Naive B cell (primary cell): ENCODE results near the gene GNA15. TPM values are rescaled to one million over a fixed set of nuclear protein-coding genes. Genes with fewer than 3 reads are reported as not detected.
"Not testable (repeated sequence)": the region's sequence is repeated elsewhere in the genome, so short reads cannot be mapped to it uniquely, and the experiment has no call there.

ENCODE experiments used
- ATAC-seq, 2 donors: fragments of 150-1000 bp; cut with Tn5 transposase; 2 replicates each; pipeline ENCODE4 v1.10.0; 2021; ENCODE audit warnings: low read depth in 2 of 2, mild to moderate bottlenecking in 2 of 2, moderate library complexity in 2 of 2
- DNase-seq: peaks from one replicate; pipeline ENCODE4 v3.0.0; 2022
- H3K27ac Mint-ChIP-seq, 6 donors: one replicate each; pipeline ENCODE4 v1.8.0; 2020 to 2022; ENCODE audit warnings: mild to moderate bottlenecking in 6 of 6, mixed read lengths in 6 of 6, moderate library complexity in 5 of 6, inconsistent platforms in 2 of 6
- H3K27me3 Mint-ChIP-seq, 3 donors: one replicate each; pipeline ENCODE4 v1.8.0; 2021 to 2022; ENCODE audit warnings: mixed read lengths in 3 of 3, mild to moderate bottlenecking in 1 of 3
- H3K36me3 Mint-ChIP-seq, 2 donors: one replicate each; pipeline ENCODE4 v1.8.0; 2020 to 2022; ENCODE audit warnings: mixed read lengths in 2 of 2, inconsistent platforms in 1 of 2, mild to moderate bottlenecking in 1 of 2
- H3K4me1 Mint-ChIP-seq, 3 donors: one replicate each; pipeline ENCODE4 v1.8.0; 2020 to 2022; ENCODE audit warnings: mixed read lengths in 3 of 3, inconsistent platforms in 1 of 3, mild to moderate bottlenecking in 1 of 3, moderate library complexity in 1 of 3
- H3K4me3 Mint-ChIP-seq, 8 donors: one replicate each; pipeline ENCODE4 v1.8.0; 2020 to 2022; ENCODE audit warnings: mild to moderate bottlenecking in 8 of 8, mixed read lengths in 8 of 8, moderate library complexity in 8 of 8, inconsistent platforms in 2 of 8
- H3K9me3 Mint-ChIP-seq, 7 donors: one replicate each; pipeline ENCODE4 v1.8.0; 2020 to 2022; ENCODE audit warnings: mixed read lengths in 7 of 7, mild to moderate bottlenecking in 5 of 7, inconsistent platforms in 2 of 7, moderate library complexity in 1 of 7
- polyA plus RNA-seq, 6 donors: library from polyadenylated mRNA; unstranded; fragments of 300-500 nt; fragmentation: Illumina TruSeq; gene quantifications; one replicate each; pipeline ENCODE4 v1.2.3, GENCODE V29; 2021; ENCODE audit warnings: low read depth in 6 of 6

Gene GNA15
- polyA plus RNA-seq, 6 donors from 2014 or later = 0.21 to 0.59 (median 0.53) TPM; not detected in 3

GRCh38 chr19:3202346-3202745 lies 66.5 kb downstream of the GNA15 start:
- H3K27ac Mint-ChIP-seq = peak overlapping the region in 1 of 6 donors; percentile 49
- DNase-seq = no peak
- H3K9me3 Mint-ChIP-seq = no peaks in the 10 kb centered on the region
- H3K4me3 Mint-ChIP-seq = no peak overlapping the region
- no peaks in the 10 kb centered on the region for H3K36me3 Mint-ChIP-seq
- no peaks in the 10 kb centered on the region for H3K27me3 Mint-ChIP-seq
- no peaks in the 10 kb centered on the region for H3K4me1 Mint-ChIP-seq
- ATAC-seq = no peak

- not testable (repeated sequence) for H3K4me3 Mint-ChIP-seq, H3K27me3 Mint-ChIP-seq, H3K27ac Mint-ChIP-seq, H3K4me1 Mint-ChIP-seq, H3K9me3 Mint-ChIP-seq, ATAC-seq, DNase-seq, H3K36me3 Mint-ChIP-seq
Observed at GRCh38 chr19:3202895-3203294, 67.1 kb downstream of the GNA15 start.

GRCh38 chr19:3203805-3204645 lies 68.2 kb downstream of the GNA15 start:
- Mint-ChIP-seq H3K27ac (no peak overlapping the region), H3K27me3 (no peaks in the 10 kb centered on the region), H3K9me3 (no peaks in the 10 kb centered on the region), H3K36me3 (no peaks in the 10 kb centered on the region), H3K4me3 (no peak overlapping the region), H3K4me1 (no peaks in the 10 kb centered on the region)
- DNase-seq (no peak), ATAC-seq (no peak)

GRCh38 chr19:3204646-3205275 lies 68.9 kb downstream of the GNA15 start:
- H3K27me3 Mint-ChIP-seq = no peaks in the 10 kb centered on the region
- H3K4me1 Mint-ChIP-seq = peaks cover 0 to 6% (median 0%) of the 10 kb centered on the region in 3 donors
- H3K9me3 Mint-ChIP-seq = no peaks in the 10 kb centered on the region
- ATAC-seq = no peak
- H3K27ac Mint-ChIP-seq = peak overlapping the region in 1 of 6 donors; percentile 38
- H3K4me3 Mint-ChIP-seq = no peak overlapping the region
- no peak for DNase-seq
- H3K36me3 Mint-ChIP-seq = no peaks in the 10 kb centered on the region

DNA sequence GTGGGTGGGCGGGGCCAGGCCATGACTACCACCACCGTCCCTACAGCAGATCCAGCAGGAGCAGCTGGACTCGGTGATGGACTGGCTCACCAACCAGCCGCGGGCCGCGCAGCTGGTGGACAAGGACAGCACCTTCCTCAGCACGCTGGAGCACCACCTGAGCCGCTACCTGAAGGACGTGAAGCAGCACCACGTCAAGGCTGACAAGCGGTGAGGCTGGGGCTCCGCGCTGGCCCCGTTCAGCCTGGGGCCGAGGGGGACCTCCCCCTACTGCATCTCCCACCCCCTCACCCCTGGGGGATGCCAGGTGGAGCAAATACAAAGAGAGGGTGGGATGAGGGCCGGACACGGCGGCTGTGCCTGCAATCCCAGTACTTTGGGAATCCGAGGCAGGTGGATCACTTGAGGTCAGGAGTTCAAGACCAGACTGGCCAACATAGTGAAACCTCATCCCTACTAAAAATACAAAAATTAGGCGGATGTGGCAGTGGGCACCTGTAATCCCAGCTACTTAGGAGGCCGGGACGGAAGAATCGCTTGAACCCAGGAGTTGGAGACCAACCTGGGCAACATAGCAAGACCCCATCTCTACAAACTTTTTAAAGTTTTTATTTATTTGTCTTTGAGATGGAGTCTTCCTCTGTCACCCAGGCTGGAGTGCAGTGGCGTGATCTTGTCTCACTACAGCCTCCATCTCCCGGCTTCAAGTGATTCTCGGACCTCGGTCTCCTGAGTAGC lies 70.6 kb downstream of the GNA15 start:
- H3K27me3 Mint-ChIP-seq = no peaks in the 10 kb centered on the region
- peaks cover 0 to 13% (median 0%) of the 10 kb centered on the region in 3 donors for H3K4me1 Mint-ChIP-seq
- H3K36me3 Mint-ChIP-seq = no peaks in the 10 kb centered on the region
- H3K9me3 Mint-ChIP-seq = no peaks in the 10 kb centered on the region
- H3K4me3 Mint-ChIP-seq = no peak overlapping the region
- ATAC-seq (no peak), DNase-seq (no peak)
- H3K27ac Mint-ChIP-seq = no peak overlapping the region

DNA sequence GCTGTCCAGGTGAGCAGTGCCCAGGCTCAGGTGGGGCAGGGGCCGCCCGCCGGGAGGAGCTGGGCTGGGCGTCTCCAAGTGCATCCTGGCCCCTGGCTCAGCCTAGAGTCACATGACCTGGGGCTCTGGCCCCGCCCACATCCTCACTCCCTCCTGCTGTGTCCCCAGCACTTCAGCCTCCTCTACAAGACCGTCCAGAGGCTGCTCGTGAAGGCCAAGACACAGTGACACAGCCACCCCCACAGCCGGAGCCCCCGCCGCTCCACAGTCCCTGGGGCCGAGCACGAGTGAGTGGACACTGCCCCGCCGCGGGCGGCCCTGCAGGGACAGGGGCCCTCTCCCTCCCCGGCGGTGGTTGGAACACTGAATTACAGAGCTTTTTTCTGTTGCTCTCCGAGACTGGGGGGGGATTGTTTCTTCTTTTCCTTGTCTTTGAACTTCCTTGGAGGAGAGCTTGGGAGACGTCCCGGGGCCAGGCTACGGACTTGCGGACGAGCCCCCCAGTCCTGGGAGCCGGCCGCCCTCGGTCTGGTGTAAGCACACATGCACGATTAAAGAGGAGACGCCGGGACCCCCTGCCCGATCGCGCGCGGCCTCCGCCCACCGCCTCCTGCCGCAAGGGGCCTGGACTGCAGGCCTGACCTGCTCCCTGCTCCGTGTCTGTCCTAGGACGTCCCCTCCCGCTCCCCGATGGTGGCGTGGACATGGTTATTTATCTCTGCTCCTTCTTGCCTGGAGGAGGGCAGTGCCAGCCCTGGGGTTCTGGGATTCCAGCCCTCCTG lies 71.8 kb downstream of the GNA15 start:
- Mint-ChIP-seq H3K4me1 (peaks cover 0 to 13% (median 0%) of the 10 kb centered on the region in 3 donors), H3K36me3 (no peaks in the 10 kb centered on the region), H3K27me3 (no peaks in the 10 kb centered on the region), H3K9me3 (no peaks in the 10 kb centered on the region), H3K4me3 (no peak overlapping the region), H3K27ac (no peak overlapping the region)
- ATAC-seq = no peak
- DNase-seq = no peak

DNA sequence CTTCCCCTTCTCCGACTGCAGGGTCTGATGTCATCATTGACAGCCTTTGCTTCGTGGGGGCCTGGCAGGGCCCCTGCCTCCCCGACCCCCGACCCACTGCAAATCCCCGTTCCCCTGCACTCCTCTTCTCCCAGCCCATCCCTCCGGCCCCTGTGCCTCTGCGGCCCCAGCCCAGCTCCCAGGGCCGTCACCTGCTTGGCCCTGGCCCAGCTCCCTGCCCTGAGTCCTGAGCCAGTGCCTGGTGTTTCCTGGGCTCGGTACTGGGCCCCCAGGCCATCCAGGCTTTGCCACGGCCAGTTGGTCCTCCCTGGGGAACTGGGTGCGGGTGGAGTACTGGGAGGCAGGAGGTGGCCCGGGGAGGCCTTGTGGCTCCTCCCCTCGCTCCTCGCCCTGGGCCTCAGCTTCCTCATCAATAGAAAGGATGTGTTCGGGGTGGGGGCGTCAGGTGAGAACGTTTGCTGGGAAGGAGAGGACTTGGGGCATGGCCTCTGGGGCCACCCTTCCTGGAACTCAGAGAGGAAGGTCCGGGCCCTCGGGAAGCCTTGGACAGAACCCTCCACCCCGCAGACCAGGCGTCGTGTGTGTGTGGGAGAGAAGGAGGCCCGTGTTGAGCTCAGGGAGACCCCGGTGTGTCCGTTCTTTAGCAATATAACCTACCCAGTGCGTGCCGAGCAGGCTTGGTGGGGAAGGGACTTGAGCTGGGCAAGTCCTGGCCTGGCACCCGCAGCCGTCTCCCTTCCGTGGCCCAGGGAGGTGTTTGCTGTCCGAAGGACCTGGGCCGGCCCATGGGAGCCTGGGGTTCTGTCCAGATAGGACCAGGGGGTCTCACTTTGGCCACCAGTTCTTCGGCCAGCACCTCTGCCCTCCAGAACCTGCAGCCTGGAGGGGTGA lies 72.7 kb downstream of the GNA15 start:
- DNase-seq (no peak), ATAC-seq (no peak)
- no peaks in the 10 kb centered on the region for H3K9me3 Mint-ChIP-seq
- peaks cover 5 to 20% (median 7%) of the 10 kb centered on the region in 3 donors for H3K4me1 Mint-ChIP-seq
- H3K27ac Mint-ChIP-seq = peak overlapping the region in 1 of 6 donors; percentile 83
- H3K4me3 Mint-ChIP-seq = no peak overlapping the region
- H3K36me3 Mint-ChIP-seq = no peaks in the 10 kb centered on the region
- no peaks in the 10 kb centered on the region for H3K27me3 Mint-ChIP-seq

- H3K9me3 Mint-ChIP-seq = no peaks in the 10 kb centered on the region
- peak overlapping the region in 1 of 6 donors; percentile 93 for H3K27ac Mint-ChIP-seq
- DNase-seq (peak; percentile 55), ATAC-seq (peak; percentile 74 to 87)
- no peaks in the 10 kb centered on the region for H3K27me3 Mint-ChIP-seq
- peaks cover 5 to 25% (median 12%) of the 10 kb centered on the region in 3 donors for H3K4me1 Mint-ChIP-seq
- no peak overlapping the region for H3K4me3 Mint-ChIP-seq
- no peaks in the 10 kb centered on the region for H3K36me3 Mint-ChIP-seq
Observed at GRCh38 chr19:3210347-3211017, 74.6 kb downstream of the GNA15 start.

GRCh38 chr19:3211191-3211590 lies 75.4 kb downstream of the GNA15 start:
- peaks cover 5 to 25% (median 12%) of the 10 kb centered on the region in 3 donors for H3K4me1 Mint-ChIP-seq
- no peaks in the 10 kb centered on the region for H3K36me3 Mint-ChIP-seq
- ATAC-seq (no peak), DNase-seq (no peak)
- H3K9me3 Mint-ChIP-seq = no peaks in the 10 kb centered on the region
- no peak overlapping the region for H3K27ac Mint-ChIP-seq
- no peaks in the 10 kb centered on the region for H3K27me3 Mint-ChIP-seq
- H3K4me3 Mint-ChIP-seq = no peak overlapping the region

DNA sequence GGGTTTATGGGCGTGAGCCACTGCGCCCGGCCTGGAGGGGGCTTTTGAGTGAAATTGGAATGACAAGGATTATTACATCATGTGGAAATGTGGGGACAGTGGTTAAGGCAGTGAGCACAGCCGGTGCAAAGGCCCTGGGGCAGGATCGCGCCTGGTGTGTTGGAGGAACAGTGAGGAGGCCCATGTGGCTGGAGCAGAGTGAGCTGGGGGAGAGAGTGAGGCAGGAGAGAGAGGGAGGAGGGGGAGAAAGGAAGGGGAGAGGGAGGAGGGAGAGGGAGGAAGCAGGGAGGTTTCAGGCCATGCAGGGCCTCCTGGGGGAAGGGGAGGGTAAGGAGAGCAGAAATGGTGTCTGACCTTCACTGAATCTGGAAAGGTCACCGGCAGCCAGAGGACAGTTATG lies 77.3 kb downstream of the GNA15 start:
- no peak overlapping the region for H3K4me3 Mint-ChIP-seq
- H3K27me3 Mint-ChIP-seq = no peaks in the 10 kb centered on the region

More for the DNA sequence above, 77.3 kb downstream of the GNA15 start:
- no peaks in the 10 kb centered on the region for H3K9me3 Mint-ChIP-seq
- ATAC-seq (no peak), DNase-seq (no peak)
- peaks cover 5 to 25% (median 12%) of the 10 kb centered on the region in 3 donors for H3K4me1 Mint-ChIP-seq
- H3K36me3 Mint-ChIP-seq = no peaks in the 10 kb centered on the region
- peak overlapping the region in 1 of 6 donors; percentile 95 for H3K27ac Mint-ChIP-seq
